HEK293 (cell line): ENCODE measurements around the gene CNTLN.
A peak's percentile ranks its signal among the peaks of the same experiment; 100 is the strongest.
"Not testable (repeated sequence)": the region's sequence is repeated elsewhere in the genome, so short reads cannot be mapped to it uniquely, and the experiment has no call there.

Experiments
- CTCF ChIA-PET: fragments of 350-600 bp; formaldehyde crosslinking; extraction: SDS; loops from one replicate; lab custom pipeline; 2021; ENCODE audit warnings: antibody characterized with exemption; lab: Yijun Ruan, JAX
- POLR2A ChIA-PET: fragments of 300-600 bp; formaldehyde crosslinking; extraction: SDS; loops from one replicate; lab custom pipeline; 2020; ENCODE audit warnings: antibody characterized with exemption, inconsistent platforms; lab: Yijun Ruan, JAX
- H3K27ac ChIP-seq: fragments of 200-500 bp; sonication (Bioruptor generic); 2 replicates; pipeline ENCODE4 v1.5.1; 2014; ENCODE audit warnings: low read depth, low read length, control low read depth, inconsistent platforms; ENCODE audit errors: extremely low read depth
- H3K36me3 ChIP-seq, 2 experiments: fragments of 200-500 bp in 1 of 2; sonication (Bioruptor generic) in 1 of 2; 1 replicate in 1 of 2; 2 replicates in 1 of 2; pipeline ENCODE4 v1.5.1; 2014 to 2017; ENCODE audit warnings: inconsistent platforms in 2 of 2, low read length in 2 of 2; ENCODE audit not compliant: control insufficient read depth in 2 of 2, insufficient read depth in 1 of 2
- H3K4me1 ChIP-seq: fragments of 200-500 bp; sonication (Bioruptor generic); 2 replicates; pipeline ENCODE4 v1.5.1; 2014; ENCODE audit warnings: mild to moderate bottlenecking, low read length, inconsistent platforms; ENCODE audit not compliant: control insufficient read depth, insufficient read depth
- H3K4me3 ChIP-seq: 2 replicates; pipeline ENCODE4 v1.5.1; 2011; ENCODE audit warnings: low read depth, mild to moderate bottlenecking, control low read depth, low read length, moderate library complexity
- H3K9me3 ChIP-seq: fragments of 200-500 bp; sonication (Bioruptor generic); 2 replicates; pipeline ENCODE4 v1.5.1; 2014; ENCODE audit warnings: low read depth, low read length, inconsistent platforms; ENCODE audit not compliant: control insufficient read depth, insufficient read depth
- ZNF169 ChIP-seq: fragments of 450-650 bp; formaldehyde crosslinking; IDR thresholded peaks from 2 replicates; pipeline ENCODE4 v1.5.1; 2016; ENCODE audit warnings: missing biosample characterization, missing genetic modification characterization
- ZNF274 ChIP-seq, 2 experiments: fragments of 200-500 bp in 1 of 2; fragments of 450-650 bp in 1 of 2; sonication (Bioruptor generic) in 1 of 2; formaldehyde crosslinking in 1 of 2; IDR thresholded peaks; 2 replicates each; pipeline versions ENCODE4 v1.5.1 to v1.6.1; 2014 to 2016; ENCODE audit warnings: borderline replicate concordance in 1 of 2, inconsistent platforms in 1 of 2, low read length in 1 of 2, missing biosample characterization in 1 of 2, missing genetic modification characterization in 1 of 2
- ZNF596 ChIP-seq: fragments of 450-650 bp; IDR thresholded peaks from 2 replicates; pipeline ENCODE4 v1.5.0; 2018; ENCODE audit warnings: missing biosample characterization, mild to moderate bottlenecking, missing genetic modification characterization, moderate library complexity
- ZNF654 ChIP-seq: fragments of 450-650 bp; formaldehyde crosslinking; IDR thresholded peaks from 2 replicates; pipeline ENCODE4 v1.5.1; 2016; ENCODE audit warnings: low read depth, missing biosample characterization, missing genetic modification characterization
- ZNF707 ChIP-seq: fragments of 450-650 bp; formaldehyde crosslinking; IDR thresholded peaks from 2 replicates; pipeline ENCODE4 v1.5.1; 2016; ENCODE audit warnings: missing biosample characterization, missing genetic modification characterization
- ZNF777 ChIP-seq: fragments of 450-650 bp; formaldehyde crosslinking; IDR thresholded peaks from 2 replicates; pipeline ENCODE4 v1.5.1; 2017; ENCODE audit warnings: missing biosample characterization, missing genetic modification characterization, borderline replicate concordance
- TF ChIP-seq, protein P1 (sequence below): fragments of 450-650 bp; formaldehyde crosslinking; IDR thresholded peaks from 2 replicates; pipeline ENCODE4 v1.5.1; 2016; ENCODE audit warnings: missing biosample characterization, missing genetic modification characterization

Gene CNTLN

DNA sequence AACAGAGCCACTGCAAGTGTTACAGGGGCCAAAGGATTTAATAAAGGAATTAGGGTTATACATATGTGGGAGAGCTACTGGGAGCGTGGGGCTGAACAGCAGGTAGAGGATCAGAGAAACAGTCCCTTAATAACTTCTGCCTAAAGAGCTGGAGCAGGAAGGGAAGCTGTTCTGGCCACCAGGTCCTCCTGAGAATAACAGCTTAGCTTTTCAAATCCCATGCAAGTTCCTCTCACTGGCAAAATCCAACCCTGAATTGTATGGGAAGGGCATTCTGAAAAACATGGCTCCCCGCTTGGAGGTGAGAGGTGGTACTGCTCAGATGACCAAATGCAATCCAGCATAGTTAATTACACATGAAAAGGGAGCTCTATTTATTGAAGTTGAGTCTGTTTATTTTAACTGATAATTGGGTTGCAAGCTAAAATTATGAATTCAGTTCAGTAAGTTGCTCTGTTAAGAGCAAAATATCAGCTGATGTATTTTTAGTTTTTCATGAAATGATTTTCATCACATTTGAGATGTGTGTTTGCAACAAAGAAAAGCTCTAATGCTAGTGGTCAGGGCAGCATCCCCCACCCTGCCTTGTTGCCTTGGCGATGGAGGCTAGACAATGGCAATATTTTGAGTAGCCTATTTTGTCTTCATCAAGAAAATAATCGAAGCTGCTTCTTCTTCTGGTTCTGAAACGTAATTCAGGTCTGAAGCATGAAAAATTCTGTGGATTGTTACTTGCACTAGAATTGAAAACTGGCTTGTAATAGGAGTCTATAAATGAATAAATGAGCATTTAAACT lies 385.6 kb downstream of the CNTLN start:
- H3K36me3 ChIP-seq = no peaks in the 10 kb centered on the region
- POLR2A ChIA-PET = no interaction called here
- H3K27ac ChIP-seq = no peak overlapping the region

DNA sequence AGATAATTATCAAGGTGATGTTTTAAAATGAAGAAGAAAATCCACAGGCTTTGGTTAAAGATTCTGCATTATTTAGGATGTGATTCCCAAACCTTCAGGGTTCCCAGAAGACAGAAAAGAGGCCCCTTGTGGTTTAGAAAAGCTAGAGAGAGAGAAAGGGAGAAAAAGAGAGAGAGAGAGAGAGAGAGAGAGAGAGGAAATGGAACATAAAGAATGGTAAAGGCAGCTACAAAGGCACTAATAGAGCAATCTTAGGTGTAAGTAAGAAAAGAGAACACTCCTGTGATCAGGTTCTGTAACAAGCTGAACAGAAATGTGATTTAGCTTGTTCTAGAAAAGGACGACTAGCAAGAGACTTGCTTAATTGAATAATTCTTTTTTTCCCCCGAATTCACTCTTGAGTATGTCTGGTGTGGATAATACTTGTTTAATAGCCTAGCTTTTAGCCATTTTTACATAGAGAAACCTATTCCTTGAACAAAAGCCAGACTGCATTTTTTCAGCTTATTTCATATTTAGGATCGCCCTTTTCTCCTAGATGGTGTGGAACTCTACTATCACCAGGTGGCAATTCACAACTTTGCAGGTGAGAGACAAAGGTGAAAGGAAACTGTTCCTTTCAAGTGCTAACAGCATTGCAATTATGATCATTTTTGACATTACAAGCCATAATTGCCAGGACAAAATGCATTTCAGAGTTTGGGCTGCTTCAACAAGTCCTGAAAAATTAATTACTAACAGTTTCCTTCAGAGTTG lies 386.4 kb downstream of the CNTLN start:
- TF ChIP-seq ZNF596 (tag by site-specific recombination) (peak; percentile 81), ZNF169 (tag by site-specific recombination) (no peak)
- CTCF ChIA-PET = interaction anchor here (0.6 to 2.7 kb wide), 17 partner anchors 8 to 1507 kb away, joined by 3 to 10 read pairs (median 3); no protein-coding TSS in a partner anchor
- no peaks in the 10 kb centered on the region for H3K36me3 ChIP-seq
- H3K27ac ChIP-seq = no peak overlapping the region
- no peaks in the 10 kb centered on the region for H3K4me1 ChIP-seq
- no peaks in the 10 kb centered on the region for H3K9me3 ChIP-seq
- POLR2A ChIA-PET = no interaction called here
- no peak overlapping the region for H3K4me3 ChIP-seq

More for the DNA sequence above, 385.6 kb downstream of the CNTLN start:
- Histone ChIP-seq H3K4me1 (no peaks in the 10 kb centered on the region), H3K9me3 (no peaks in the 10 kb centered on the region), H3K4me3 (no peak overlapping the region)
- TF ChIP-seq, protein P1, sequence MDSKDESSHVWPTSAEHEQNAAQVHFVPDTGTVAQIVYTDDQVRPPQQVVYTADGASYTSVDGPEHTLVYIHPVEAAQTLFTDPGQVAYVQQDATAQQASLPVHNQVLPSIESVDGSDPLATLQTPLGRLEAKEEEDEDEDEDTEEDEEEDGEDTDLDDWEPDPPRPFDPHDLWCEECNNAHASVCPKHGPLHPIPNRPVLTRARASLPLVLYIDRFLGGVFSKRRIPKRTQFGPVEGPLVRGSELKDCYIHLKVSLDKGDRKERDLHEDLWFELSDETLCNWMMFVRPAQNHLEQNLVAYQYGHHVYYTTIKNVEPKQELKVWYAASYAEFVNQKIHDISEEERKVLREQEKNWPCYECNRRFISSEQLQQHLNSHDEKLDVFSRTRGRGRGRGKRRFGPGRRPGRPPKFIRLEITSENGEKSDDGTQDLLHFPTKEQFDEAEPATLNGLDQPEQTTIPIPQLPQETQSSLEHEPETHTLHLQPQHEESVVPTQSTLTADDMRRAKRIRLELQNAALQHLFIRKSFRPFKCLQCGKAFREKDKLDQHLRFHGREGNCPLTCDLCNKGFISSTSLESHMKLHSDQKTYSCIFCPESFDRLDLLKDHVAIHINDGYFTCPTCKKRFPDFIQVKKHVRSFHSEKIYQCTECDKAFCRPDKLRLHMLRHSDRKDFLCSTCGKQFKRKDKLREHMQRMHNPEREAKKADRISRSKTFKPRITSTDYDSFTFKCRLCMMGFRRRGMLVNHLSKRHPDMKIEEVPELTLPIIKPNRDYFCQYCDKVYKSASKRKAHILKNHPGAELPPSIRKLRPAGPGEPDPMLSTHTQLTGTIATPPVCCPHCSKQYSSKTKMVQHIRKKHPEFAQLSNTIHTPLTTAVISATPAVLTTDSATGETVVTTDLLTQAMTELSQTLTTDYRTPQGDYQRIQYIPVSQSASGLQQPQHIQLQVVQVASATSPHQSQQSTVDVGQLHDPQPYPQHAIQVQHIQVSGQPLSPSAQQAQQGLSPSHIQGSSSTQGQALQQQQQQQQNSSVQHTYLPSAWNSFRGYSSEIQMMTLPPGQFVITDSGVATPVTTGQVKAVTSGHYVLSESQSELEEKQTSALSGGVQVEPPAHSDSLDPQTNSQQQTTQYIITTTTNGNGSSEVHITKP (tag by site-specific recombination) = peak; percentile 79
- no peak for TF ChIP-seq ZNF707
- CTCF ChIA-PET = interaction anchor here (0.6 to 2.7 kb wide), 11 partner anchors 8 to 693 kb away, joined by 3 to 10 read pairs (median 4); no protein-coding TSS in a partner anchor

DNA sequence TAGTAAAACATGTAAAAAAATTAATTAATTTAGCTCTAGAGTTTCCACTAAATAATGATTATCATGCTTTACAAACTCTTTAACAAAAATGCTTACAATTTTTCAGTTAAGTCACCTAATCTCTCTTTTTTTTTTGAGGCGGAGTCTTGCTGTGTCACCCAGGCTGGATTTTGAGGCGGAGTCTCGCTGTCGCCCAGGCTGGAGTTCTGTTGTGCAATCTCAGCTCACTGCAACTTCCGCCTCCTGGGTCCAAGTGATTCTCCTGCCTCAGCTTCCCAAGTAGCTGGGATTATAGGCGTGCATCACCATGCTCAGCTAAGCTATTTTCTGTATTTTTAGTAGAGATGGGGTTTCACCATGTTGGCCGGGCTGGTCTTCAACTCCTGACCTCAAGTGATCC lies 391.9 kb downstream of the CNTLN start:
- H3K9me3 ChIP-seq, H3K36me3 ChIP-seq, H3K4me1 ChIP-seq, H3K27ac ChIP-seq, POLR2A ChIA-PET, H3K4me3 ChIP-seq: not testable (repeated sequence)
- CTCF ChIA-PET = interaction anchor here (0.6 to 1.4 kb wide), 5 partner anchors 276 to 1501 kb away, joined by 3 to 5 read pairs (median 4); no protein-coding TSS in a partner anchor

DNA sequence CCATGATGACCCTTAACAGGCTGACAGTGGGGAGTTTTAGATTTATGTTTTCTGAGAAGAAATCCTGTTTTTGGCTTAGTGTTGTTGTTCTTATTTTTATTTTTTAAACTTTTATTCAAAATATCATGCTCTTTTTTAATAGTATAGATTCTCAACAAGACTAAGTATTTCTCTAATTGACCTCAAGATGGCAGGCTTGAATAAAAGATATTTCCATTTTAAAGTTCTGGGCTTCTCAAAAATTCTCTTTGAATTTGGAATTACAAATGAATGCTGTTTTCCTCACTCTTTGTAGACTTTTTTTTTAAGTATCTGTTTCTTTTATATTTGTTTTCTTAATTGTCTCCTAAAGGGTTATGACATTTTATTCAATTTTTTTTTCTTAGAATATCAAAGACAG lies 394.0 kb downstream of the CNTLN start:
- Histone ChIP-seq H3K27ac (no peak overlapping the region), H3K36me3 (no peaks in the 10 kb centered on the region), H3K9me3 (no peaks in the 10 kb centered on the region), H3K4me3 (no peak overlapping the region), H3K4me1 (no peaks in the 10 kb centered on the region)
- CTCF ChIA-PET = interaction anchor here (1.0 to 1.5 kb wide), 4 partner anchors 9 to 1500 kb away, joined by 3 to 18 read pairs (median 8); no protein-coding TSS in a partner anchor
- peak; percentile 49 for TF ChIP-seq ZNF654 (tag by site-specific recombination)
- TF ChIP-seq ZNF777 (tag by site-specific recombination) = no peak
- no peak for TF ChIP-seq ZNF274 (IDR thresholded peaks at IDR 0.05; ENCODE audit: low read length)
- TF ChIP-seq ZNF274 (tag by site-specific recombination; IDR thresholded peaks at IDR 0.05; ENCODE audit: borderline replicate concordance) = no peak
- POLR2A ChIA-PET = no interaction called here
